ENCODE data around the gene OR2S2. TPM values are rescaled to one million over a fixed set of nuclear protein-coding genes. Genes with fewer than 3 reads are reported as not detected.

Gene OR2S2
- total and polyA plus RNA-seq, 2 of the 8 experiments (the other 6 are each of a cell fraction or from before 2014, with no cell fraction given), result not detected

GRCh38 chr9:35923927-35924763, 33.8 kb downstream of the OR2S2 start:
- no peaks in the 10 kb centered on the region; a peak in 1 of 7 replicates for H3K4me1 ChIP-seq (replicated peaks in 1 of 4; ENCODE audit: control insufficient read depth in 3 of 4, insufficient read depth in 4 of 4, low read length in 3 of 4)
- H2BK5ac ChIP-seq (ENCODE audit: low read depth, low read length), result no peak overlapping the region
- no peaks in the 10 kb centered on the region for H3K9me3 ChIP-seq (ENCODE audit: insufficient read depth in 2 of 2, low read depth in 1 of 2, low read length in 1 of 2)
- TF ChIP-seq, protein P1, sequence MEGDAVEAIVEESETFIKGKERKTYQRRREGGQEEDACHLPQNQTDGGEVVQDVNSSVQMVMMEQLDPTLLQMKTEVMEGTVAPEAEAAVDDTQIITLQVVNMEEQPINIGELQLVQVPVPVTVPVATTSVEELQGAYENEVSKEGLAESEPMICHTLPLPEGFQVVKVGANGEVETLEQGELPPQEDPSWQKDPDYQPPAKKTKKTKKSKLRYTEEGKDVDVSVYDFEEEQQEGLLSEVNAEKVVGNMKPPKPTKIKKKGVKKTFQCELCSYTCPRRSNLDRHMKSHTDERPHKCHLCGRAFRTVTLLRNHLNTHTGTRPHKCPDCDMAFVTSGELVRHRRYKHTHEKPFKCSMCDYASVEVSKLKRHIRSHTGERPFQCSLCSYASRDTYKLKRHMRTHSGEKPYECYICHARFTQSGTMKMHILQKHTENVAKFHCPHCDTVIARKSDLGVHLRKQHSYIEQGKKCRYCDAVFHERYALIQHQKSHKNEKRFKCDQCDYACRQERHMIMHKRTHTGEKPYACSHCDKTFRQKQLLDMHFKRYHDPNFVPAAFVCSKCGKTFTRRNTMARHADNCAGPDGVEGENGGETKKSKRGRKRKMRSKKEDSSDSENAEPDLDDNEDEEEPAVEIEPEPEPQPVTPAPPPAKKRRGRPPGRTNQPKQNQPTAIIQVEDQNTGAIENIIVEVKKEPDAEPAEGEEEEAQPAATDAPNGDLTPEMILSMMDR (IDR thresholded peaks at IDR 0.05; ENCODE audit: control extremely low read depth in 1 of 3, insufficient read depth in 1 of 3, low read depth in 1 of 3, low read length in 3 of 3), result no peak
- TF ChIP-seq BACH1 (IDR thresholded peaks at IDR 0.05; ENCODE audit: low read length), result peak; percentile 56
- no peaks in the 10 kb centered on the region for H3K36me3 ChIP-seq (ENCODE audit: control insufficient read depth in 2 of 4, insufficient read depth in 4 of 4, low read length in 3 of 4)
- H3K27me3 ChIP-seq (replicated peaks in 1 of 4; ENCODE audit: control insufficient read depth in 3 of 4, extremely low read depth in 1 of 4, insufficient read depth in 3 of 4, low read length in 3 of 4), result no peaks in the 10 kb centered on the region
- no peak overlapping the region for H3K4me3 ChIP-seq (ENCODE audit: extremely low read depth in 1 of 4, insufficient read depth in 2 of 4, low read depth in 3 of 4, low read length in 4 of 4)
- H3K9ac ChIP-seq (replicated peaks in 1 of 4; ENCODE audit: extremely low read depth in 1 of 4, low read depth in 3 of 4, low read length in 3 of 4), result no peak overlapping the region
- no peak overlapping the region for H2AFZ ChIP-seq (ENCODE audit: low read length)
- 84% methylated on average over 9 of the region's 9 CpGs; no CpG with 5 or more reads in 1 of the 2 experiments for WGBS, 2 experiments (ENCODE audit: extremely low coverage in 1 of 2, insufficient coverage in 1 of 2, insufficient read length in 1 of 2, insufficient replicate concordance in 2 of 2, low coverage in 1 of 2, low lambda C conversion rate in 2 of 2, missing lambda C conversion rate in 1 of 2)
- no peak overlapping the region for H3K14ac ChIP-seq (ENCODE audit: insufficient read length)
- H4K8ac ChIP-seq (ENCODE audit: extremely low read depth, insufficient read depth, low read length), result no peak overlapping the region
- H3K4ac ChIP-seq (replicated peaks; ENCODE audit: insufficient read length, low read depth, low read length), result no peak overlapping the region
- ChIA-PET CTCF (ENCODE audit: partially characterized antibody) (interaction anchor here (0.6 to 2.3 kb wide), 11 partner anchors 13 to 267 kb away, joined by 3 to 9 read pairs (median 3); partner anchors contain the start of gene HRCT1), POLR2A (ENCODE audit: partially characterized antibody) (no interaction called here)
- H3K56ac ChIP-seq (replicated peaks; ENCODE audit: insufficient read length, low read depth, low read length), result no peak overlapping the region
- no peak overlapping the region for H3K18ac ChIP-seq (ENCODE audit: extremely low read depth, low read length)
- H2BK12ac ChIP-seq (ENCODE audit: low read depth, low read length), result no peak overlapping the region
- no peak overlapping the region for H3K27ac ChIP-seq (ENCODE audit: low read depth, low read length)
- H4K5ac ChIP-seq (ENCODE audit: insufficient read length, low read depth, low read length), result no peak overlapping the region
- H2BK15ac ChIP-seq (ENCODE audit: low read length), result no peak overlapping the region
- H2BK20ac ChIP-seq (ENCODE audit: low read length), result no peak overlapping the region
- no peak overlapping the region for H2BK120ac ChIP-seq (replicated peaks; ENCODE audit: low read depth, low read length)
- no peak overlapping the region for H4K91ac ChIP-seq (replicated peaks; ENCODE audit: insufficient read length, low read length)
- H3K79me1 ChIP-seq (ENCODE audit: low read depth, low read length), result no peaks in the 10 kb centered on the region
- no peaks in the 10 kb centered on the region for H3K23me2 ChIP-seq (ENCODE audit: low read depth, low read length)
- H4K20me1 ChIP-seq (replicated peaks in 1 of 2; ENCODE audit: control insufficient read depth in 1 of 2, insufficient read depth in 2 of 2, low read length in 2 of 2), result no peaks in the 10 kb centered on the region
- H3K4me2 ChIP-seq (ENCODE audit: insufficient read depth in 1 of 2, low read depth in 2 of 2, low read length in 2 of 2), result no peak overlapping the region
- DNase-seq (ENCODE audit: low read depth in 1 of 2, low spot score in 2 of 2) (no peak), FAIRE-seq (no peak)
- no peaks in the 10 kb centered on the region for H3K79me2 ChIP-seq (ENCODE audit: control insufficient read depth in 1 of 2, insufficient read depth in 2 of 2, low read length in 2 of 2)
- H2AK5ac ChIP-seq (ENCODE audit: low read depth, low read length), result no peak overlapping the region
- H3K23ac ChIP-seq (ENCODE audit: insufficient read length), result no peak overlapping the region

All from H1 (cell line).